Transverse colon (tissue), 4 donors: ENCODE data around the gene ADAM23.

Experiments
- CTCF ChIP-seq, 5 experiments: fragments of 200-600 bp in 3 of 5; fragments of 450-650 bp in 2 of 5; sonication (generic) in 3 of 5; IDR thresholded peaks; 1 replicate in 2 of 5; 2 replicates in 3 of 5; pipeline ENCODE4 v1.5.1; 2016 to 2017; ENCODE audit warnings: antibody characterized with exemption in 5 of 5, inconsistent platforms in 3 of 5, mild to moderate bottlenecking in 2 of 5, moderate library complexity in 1 of 5
- EP300 ChIP-seq: sonication (generic); formaldehyde crosslinking; IDR thresholded peaks from one replicate; pipeline ENCODE4 v1.6.1; 2017; ENCODE audit warnings: antibody characterized with exemption, low read depth
- POLR2A ChIP-seq: fragments of 450-650 bp; IDR thresholded peaks from one replicate; pipeline ENCODE4 v1.6.1; 2016; ENCODE audit warnings: antibody characterized with exemption, mild to moderate bottlenecking, moderate library complexity
- POLR2AphosphoS5 ChIP-seq, 3 donors: sonication (generic); formaldehyde crosslinking; IDR thresholded peaks; one replicate each; pipeline ENCODE4 v1.6.1; 2016; ENCODE audit warnings: antibody characterized with exemption in 3 of 3

DNA sequence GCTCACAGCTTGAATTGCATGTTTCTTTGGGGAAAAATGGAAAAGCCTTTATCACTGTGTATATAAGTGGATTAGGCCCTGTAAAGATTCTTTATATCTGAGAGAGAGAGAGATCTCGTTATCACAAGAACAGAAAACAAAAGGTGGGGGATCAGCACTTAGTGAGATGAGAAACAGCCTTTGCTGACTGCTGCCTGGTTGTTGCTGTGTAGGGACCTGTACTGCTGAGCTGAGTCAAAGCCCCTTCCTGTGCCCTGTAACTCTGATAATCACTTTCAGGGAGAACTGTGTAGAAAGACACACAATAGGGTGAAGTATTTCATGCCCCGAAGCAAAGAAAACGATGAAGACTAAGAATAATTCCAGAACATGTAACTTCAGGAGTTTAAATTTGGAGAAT lies 168.4 kb downstream of the ADAM23 start:
- TF ChIP-seq POLR2AphosphoS5 (IDR thresholded peaks at IDR 0.05) = no peak
- TF ChIP-seq CTCF (IDR thresholded peaks at IDR 0.05) = no peak
- TF ChIP-seq EP300 = no peak
- no peak for TF ChIP-seq POLR2A
